RWPE1 (cell line): ENCODE data around the gene TTC21A.
A peak's percentile ranks its signal among the peaks of the same experiment; 100 is the strongest.

ENCODE experiments used
- CTCF ChIA-PET: fragments of 350-600 bp; sonication (Branson Sonifier 250); formaldehyde crosslinking; extraction: SDS; loops from one replicate; lab custom pipeline; 2021; lab: Yijun Ruan, JAX
- POLR2A ChIA-PET: fragments of 400-600 bp; formaldehyde crosslinking; extraction: SDS; loops from one replicate; lab custom pipeline; 2020; ENCODE audit warnings: antibody characterized with exemption; ENCODE audit not compliant: low non-redundant PET; lab: Yijun Ruan, JAX
- DNase-seq: peaks from one replicate; pipeline ENCODE4 v3.0.0; 2012; ENCODE audit warnings: low spot score
- H3K27ac ChIP-seq: fragments of 450-650 bp; 2 replicates; pipeline ENCODE4 v1.5.1; 2017
- TF ChIP-seq, protein P1 (sequence below): fragments of 450-650 bp; conservative IDR thresholded peaks from 2 replicates; pipeline ENCODE4 v1.5.1; 2017; ENCODE audit warnings: low read depth, mild to moderate bottlenecking

TTC21A gene

DNA sequence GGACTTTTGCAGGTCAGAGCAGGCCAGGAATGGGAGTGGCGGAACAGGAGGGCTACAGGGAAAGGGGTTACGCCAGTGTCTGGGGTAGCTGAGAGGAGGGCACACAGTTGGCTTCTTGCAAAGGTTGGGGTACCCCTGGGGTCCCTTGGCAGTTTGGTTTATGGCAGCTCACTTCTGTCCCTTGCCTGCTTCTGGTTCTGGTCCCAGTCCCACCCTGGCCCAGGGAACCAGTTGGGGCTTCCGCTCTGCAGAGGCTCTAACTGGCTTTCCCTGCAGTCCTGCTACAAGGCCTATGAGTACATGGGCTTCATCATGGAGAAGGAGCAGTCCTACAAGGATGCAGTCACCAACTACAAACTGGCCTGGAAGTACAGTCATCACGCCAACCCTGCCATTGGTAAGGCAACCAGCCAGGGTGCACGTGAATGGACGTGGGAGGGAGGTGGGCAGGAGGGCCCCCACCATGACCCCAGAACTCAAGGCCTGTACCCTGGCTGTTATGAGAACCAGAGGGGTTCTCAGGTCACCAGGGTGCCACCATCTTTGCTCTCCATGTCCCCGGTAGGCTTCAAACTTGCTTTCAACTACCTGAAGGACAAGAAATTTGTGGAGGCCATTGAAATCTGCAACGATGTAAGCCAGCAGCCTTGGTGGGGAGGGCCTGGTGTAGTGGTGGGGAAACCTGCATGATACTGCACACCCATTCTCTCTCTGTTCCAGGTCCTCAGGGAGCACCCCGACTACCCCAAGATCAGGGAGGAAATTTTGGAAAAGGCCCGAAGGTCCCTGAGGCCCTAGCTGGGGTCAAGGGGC lies 30.7 kb downstream of the TTC21A start:
- ChIA-PET CTCF (interaction anchor here (0.6 kb wide), 1 partner anchor 50 kb away, joined by 4 read pairs; no protein-coding TSS in a partner anchor), POLR2A (no interaction called here)
- TF ChIP-seq, protein P1, sequence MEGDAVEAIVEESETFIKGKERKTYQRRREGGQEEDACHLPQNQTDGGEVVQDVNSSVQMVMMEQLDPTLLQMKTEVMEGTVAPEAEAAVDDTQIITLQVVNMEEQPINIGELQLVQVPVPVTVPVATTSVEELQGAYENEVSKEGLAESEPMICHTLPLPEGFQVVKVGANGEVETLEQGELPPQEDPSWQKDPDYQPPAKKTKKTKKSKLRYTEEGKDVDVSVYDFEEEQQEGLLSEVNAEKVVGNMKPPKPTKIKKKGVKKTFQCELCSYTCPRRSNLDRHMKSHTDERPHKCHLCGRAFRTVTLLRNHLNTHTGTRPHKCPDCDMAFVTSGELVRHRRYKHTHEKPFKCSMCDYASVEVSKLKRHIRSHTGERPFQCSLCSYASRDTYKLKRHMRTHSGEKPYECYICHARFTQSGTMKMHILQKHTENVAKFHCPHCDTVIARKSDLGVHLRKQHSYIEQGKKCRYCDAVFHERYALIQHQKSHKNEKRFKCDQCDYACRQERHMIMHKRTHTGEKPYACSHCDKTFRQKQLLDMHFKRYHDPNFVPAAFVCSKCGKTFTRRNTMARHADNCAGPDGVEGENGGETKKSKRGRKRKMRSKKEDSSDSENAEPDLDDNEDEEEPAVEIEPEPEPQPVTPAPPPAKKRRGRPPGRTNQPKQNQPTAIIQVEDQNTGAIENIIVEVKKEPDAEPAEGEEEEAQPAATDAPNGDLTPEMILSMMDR, result no peak
- peak overlapping the region; percentile 62 for H3K27ac ChIP-seq
- no peak for DNase-seq

DNA sequence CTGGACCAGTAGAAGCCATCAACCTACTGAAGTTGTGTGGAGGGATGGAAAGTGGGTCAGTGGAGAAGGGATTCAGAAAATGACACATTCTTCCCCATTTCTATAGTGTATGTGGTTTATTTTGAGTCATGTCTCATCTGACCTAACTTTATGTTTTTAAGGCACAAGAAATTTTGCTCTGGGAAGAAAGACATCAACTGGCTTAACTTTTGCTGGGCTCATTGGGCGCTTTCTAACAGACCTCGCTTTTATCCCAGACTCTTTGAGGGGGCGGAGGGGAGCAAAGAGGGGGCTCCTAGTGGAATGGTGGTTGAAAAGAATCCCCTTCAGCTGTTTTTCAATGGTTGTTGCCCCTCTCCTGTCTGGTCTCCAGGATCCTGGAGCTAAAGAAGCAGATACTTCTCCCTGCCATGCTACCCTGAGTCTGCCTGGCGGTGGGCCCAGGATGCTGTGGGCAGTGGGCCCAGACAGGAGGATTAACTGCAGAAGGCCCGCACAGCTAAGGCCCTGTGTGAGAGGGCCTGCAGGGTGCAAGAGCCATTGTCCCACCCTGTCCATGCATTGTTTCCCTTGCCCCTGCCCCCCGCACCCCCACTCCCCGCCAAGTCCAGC lies 31.4 kb downstream of the TTC21A start:
- TF ChIP-seq, protein P1, result no peak
- H3K27ac ChIP-seq, result peak overlapping the region; percentile 62
- POLR2A ChIA-PET, result no interaction called here
- CTCF ChIA-PET, result interaction anchor here (0.6 kb wide), 1 partner anchor 49 kb away, joined by 4 read pairs; no protein-coding TSS in a partner anchor
- DNase-seq, result no peak

DNA sequence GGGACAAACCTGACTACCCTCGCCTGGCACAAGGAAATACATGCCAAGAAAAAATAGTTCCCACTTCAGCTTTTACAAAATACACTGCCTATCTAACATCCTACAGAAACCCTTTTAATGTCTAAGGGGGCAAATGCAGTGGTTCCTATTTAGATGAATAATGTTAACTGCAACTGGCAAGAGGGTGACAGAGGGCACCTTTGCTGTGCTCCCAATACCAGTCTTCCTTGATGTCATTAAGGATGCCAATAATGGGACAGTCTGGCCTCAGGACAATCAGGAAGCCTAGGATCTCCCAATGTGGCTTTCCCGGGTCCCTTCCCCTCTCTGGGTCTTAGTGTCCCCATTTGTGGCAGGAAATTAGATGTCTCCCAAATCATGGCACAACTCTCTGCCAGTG lies 32.0 kb downstream of the TTC21A start:
- H3K27ac ChIP-seq, result peak overlapping the region; percentile 62
- TF ChIP-seq, protein P1, result no peak
- DNase-seq, result no peak
- ChIA-PET POLR2A (no interaction called here), CTCF (no interaction called here)

DNA sequence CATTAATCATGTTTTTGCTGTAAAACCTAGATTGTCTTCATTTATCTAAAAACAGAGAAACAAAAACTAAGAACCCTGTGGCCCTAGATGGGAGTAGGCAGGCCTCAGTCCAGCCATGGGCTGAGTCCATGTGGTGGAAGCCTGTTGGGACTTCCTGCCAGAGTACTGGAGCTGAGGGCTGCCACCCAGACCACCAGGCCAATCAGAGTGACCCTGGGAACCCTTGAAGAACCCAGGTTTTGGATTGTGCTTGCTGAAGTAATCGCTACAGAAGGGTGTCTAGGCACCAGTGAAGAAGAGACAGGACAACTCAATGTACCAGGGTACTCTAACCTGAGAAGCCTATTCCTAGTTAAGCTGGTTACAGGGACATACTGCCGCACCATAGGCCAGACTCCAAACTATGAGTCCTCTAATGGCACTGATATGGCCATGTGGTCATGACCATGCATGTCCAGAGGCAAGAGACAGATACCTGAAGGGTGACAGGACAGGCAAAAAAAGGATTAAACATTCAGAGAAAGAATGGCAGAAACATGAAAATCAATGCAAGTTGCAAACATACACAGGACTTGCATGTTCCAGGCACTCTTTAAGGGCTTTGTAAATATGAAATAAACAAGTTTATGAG lies 33.0 kb downstream of the TTC21A start:
- TF ChIP-seq, protein P1, result no peak
- peak overlapping the region; percentile 91 for H3K27ac ChIP-seq
- CTCF ChIA-PET, result interaction anchor here (0.6 to 1.8 kb wide), 2 partner anchors 151 to 449 kb away, joined by 3 to 4 read pairs; no protein-coding TSS in a partner anchor
- no peak for DNase-seq
- POLR2A ChIA-PET, result interaction anchor here (1.3 kb wide), 1 partner anchor 11 kb away, joined by 3 read pairs; no protein-coding TSS in a partner anchor

DNA sequence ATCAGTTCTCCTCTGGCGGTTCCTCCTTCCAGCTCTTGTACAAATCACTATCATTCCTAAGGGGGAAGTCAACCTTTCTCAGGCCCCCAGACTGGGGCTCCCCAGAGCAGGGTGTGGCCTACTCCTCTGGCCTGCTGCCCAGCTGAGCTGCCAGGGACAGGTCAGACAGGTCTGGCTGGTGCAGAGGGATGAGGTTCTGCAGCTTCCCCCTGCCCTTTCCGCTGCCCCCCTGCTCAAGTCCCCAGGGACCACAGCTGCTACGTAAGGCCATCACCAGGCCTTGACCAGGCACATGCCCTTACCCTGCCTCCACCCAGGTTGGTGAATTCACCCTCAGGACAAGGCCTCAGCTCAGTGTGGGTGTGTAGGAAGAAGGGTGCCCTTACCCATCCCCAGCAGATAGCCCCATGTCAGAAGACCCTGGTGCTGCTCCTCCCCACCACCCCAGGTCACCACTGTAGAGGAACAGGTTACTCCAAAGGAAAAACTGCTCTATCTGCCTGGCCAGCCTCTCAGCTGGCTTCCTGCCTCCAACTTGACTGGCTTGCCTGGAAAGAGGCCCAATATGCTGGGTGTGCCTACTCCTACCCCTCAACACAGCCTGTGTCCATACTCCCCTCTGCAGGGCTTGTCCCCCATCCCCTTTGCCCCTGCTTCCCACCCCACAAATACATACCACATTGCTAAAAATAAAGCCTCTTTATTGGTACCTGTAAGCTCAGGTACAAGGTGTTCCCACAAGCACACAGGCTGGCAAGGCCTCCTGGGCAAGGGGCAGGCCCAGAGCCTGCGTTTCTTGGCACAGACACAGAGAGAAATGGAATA lies 33.9 kb downstream of the TTC21A start:
- TF ChIP-seq, protein P1, result no peak
- POLR2A ChIA-PET, result interaction anchor here (1.3 kb wide), 1 partner anchor 10 kb away, joined by 3 read pairs; no protein-coding TSS in a partner anchor
- CTCF ChIA-PET, result interaction anchor here (0.6 to 1.8 kb wide), 5 partner anchors 8 to 450 kb away, joined by 3 to 5 read pairs (median 3); no protein-coding TSS in a partner anchor
- DNase-seq, result peak; percentile 82
- H3K27ac ChIP-seq, result peak overlapping the region; percentile 91
